HEK293 (cell line): ENCODE measurements around the gene KRT78.

Experiments
- PRDM1 ChIP-seq: fragments of 450-650 bp; formaldehyde crosslinking; IDR thresholded peaks from 2 replicates; pipeline ENCODE4; 2016; ENCODE audit warnings: missing biosample characterization, missing genetic modification characterization
- REPIN1 ChIP-seq: fragments of 450-650 bp; formaldehyde crosslinking; IDR thresholded peaks from 2 replicates; pipeline ENCODE4 v1.5.1; 2017; ENCODE audit warnings: missing biosample characterization, missing genetic modification characterization, low read depth
- SP2 ChIP-seq: fragments of 450-650 bp; formaldehyde crosslinking; IDR thresholded peaks from 2 replicates; pipeline ENCODE4 v1.5.1; 2016; ENCODE audit warnings: missing biosample characterization, missing genetic modification characterization
- ZFP3 ChIP-seq: fragments of 450-650 bp; formaldehyde crosslinking; IDR thresholded peaks from 2 replicates; pipeline ENCODE4 v1.5.1; 2016; ENCODE audit warnings: low read depth, missing biosample characterization, missing genetic modification characterization
- ZNF10 ChIP-seq: fragments of 450-650 bp; formaldehyde crosslinking; IDR thresholded peaks from 2 replicates; pipeline ENCODE4 v1.5.1; 2017; ENCODE audit warnings: missing biosample characterization, missing genetic modification characterization
- ZNF2 ChIP-seq: fragments of 450-650 bp; formaldehyde crosslinking; IDR thresholded peaks from 2 replicates; pipeline ENCODE4 v1.5.1; 2016; ENCODE audit warnings: missing biosample characterization, missing genetic modification characterization
- ZNF274 ChIP-seq, 2 experiments: fragments of 200-500 bp in 1 of 2; fragments of 450-650 bp in 1 of 2; sonication (Bioruptor generic) in 1 of 2; formaldehyde crosslinking in 1 of 2; IDR thresholded peaks; 2 replicates each; pipeline versions ENCODE4 v1.5.1 to v1.6.1; 2014 to 2016; ENCODE audit warnings: borderline replicate concordance in 1 of 2, inconsistent platforms in 1 of 2, low read length in 1 of 2, missing biosample characterization in 1 of 2, missing genetic modification characterization in 1 of 2
- ZNF660 ChIP-seq: fragments of 450-650 bp; IDR thresholded peaks from 2 replicates; pipeline ENCODE4 v1.5.1; 2018; ENCODE audit warnings: missing biosample characterization, mild to moderate bottlenecking, missing genetic modification characterization
- ZNF747 ChIP-seq: fragments of 450-650 bp; formaldehyde crosslinking; IDR thresholded peaks from 2 replicates; pipeline ENCODE4 v1.5.1; 2016; ENCODE audit warnings: missing biosample characterization, missing genetic modification characterization
- ZNF830 ChIP-seq: fragments of 450-650 bp; IDR thresholded peaks from 2 replicates; pipeline ENCODE4 v1.5.0; 2018; ENCODE audit warnings: missing biosample characterization, missing genetic modification characterization, low read depth, mild to moderate bottlenecking, moderate library complexity
- TF ChIP-seq, protein P1 (sequence below): fragments of 450-650 bp; formaldehyde crosslinking; IDR thresholded peaks from 2 replicates; pipeline ENCODE4 v1.5.1; 2016; ENCODE audit warnings: missing biosample characterization, missing genetic modification characterization
- TF ChIP-seq, protein P2 (sequence below): fragments of 450-650 bp; formaldehyde crosslinking; IDR thresholded peaks from 2 replicates; pipeline ENCODE4 v1.5.1; 2016; ENCODE audit warnings: missing biosample characterization, missing genetic modification characterization

DNA sequence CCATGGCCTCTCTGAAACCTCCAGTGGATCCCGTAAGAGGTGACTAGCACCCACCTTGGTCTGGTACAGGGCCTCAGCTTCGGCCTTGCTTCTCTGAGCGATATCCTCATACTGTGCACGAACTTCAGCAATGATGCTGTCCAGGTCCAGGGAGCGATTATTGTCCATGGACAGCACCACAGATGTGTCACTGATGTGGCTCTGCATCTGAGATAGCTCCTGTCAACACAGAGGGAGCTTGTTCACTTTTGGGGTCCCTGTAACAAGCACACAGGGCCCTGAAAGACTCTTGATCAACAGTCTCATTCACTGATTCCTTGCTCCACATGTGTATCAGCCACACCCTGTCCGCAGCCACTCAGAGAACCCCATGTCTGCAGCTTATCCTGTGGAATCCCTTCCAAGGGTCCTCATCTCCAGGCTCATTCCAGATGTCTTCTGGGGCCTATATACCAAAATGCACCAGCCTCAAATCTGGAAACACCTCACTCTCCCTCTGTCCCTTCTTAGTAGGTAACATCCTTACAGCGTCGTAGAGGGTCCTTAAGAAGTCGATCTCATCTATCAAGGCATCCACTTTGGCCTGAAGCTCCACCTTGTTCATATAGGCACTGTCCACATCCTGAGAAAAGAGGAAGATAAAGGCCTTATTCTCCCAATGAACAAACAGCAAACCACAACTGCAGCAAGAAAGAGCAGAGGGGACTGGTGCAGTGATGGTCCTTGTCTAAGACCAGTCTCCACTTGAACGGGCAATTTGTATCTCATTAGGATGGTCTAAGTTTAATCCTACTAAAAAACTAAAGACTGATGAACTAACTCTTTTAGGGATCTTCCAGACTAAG, 56.4 kb downstream of the KRT78 start:
- TF ChIP-seq ZNF2 (tag by site-specific recombination) (no peak), ZNF660 (tag by site-specific recombination) (no peak), ZNF747 (tag by site-specific recombination) (no peak), ZNF830 (no peak), ZNF274 (IDR thresholded peaks at IDR 0.05; ENCODE audit: low read length) (no peak), ZNF274 (tag by site-specific recombination; IDR thresholded peaks at IDR 0.05; ENCODE audit: borderline replicate concordance) (no peak), SP2 (tag by site-specific recombination) (no peak), ZNF10 (tag by site-specific recombination) (no peak), PRDM1 (tag by site-specific recombination) (no peak), REPIN1 (no peak), ZFP3 (tag by site-specific recombination) (no peak)
- TF ChIP-seq, protein P1, sequence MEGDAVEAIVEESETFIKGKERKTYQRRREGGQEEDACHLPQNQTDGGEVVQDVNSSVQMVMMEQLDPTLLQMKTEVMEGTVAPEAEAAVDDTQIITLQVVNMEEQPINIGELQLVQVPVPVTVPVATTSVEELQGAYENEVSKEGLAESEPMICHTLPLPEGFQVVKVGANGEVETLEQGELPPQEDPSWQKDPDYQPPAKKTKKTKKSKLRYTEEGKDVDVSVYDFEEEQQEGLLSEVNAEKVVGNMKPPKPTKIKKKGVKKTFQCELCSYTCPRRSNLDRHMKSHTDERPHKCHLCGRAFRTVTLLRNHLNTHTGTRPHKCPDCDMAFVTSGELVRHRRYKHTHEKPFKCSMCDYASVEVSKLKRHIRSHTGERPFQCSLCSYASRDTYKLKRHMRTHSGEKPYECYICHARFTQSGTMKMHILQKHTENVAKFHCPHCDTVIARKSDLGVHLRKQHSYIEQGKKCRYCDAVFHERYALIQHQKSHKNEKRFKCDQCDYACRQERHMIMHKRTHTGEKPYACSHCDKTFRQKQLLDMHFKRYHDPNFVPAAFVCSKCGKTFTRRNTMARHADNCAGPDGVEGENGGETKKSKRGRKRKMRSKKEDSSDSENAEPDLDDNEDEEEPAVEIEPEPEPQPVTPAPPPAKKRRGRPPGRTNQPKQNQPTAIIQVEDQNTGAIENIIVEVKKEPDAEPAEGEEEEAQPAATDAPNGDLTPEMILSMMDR (tag by site-specific recombination), result no peak
- TF ChIP-seq, protein P2, sequence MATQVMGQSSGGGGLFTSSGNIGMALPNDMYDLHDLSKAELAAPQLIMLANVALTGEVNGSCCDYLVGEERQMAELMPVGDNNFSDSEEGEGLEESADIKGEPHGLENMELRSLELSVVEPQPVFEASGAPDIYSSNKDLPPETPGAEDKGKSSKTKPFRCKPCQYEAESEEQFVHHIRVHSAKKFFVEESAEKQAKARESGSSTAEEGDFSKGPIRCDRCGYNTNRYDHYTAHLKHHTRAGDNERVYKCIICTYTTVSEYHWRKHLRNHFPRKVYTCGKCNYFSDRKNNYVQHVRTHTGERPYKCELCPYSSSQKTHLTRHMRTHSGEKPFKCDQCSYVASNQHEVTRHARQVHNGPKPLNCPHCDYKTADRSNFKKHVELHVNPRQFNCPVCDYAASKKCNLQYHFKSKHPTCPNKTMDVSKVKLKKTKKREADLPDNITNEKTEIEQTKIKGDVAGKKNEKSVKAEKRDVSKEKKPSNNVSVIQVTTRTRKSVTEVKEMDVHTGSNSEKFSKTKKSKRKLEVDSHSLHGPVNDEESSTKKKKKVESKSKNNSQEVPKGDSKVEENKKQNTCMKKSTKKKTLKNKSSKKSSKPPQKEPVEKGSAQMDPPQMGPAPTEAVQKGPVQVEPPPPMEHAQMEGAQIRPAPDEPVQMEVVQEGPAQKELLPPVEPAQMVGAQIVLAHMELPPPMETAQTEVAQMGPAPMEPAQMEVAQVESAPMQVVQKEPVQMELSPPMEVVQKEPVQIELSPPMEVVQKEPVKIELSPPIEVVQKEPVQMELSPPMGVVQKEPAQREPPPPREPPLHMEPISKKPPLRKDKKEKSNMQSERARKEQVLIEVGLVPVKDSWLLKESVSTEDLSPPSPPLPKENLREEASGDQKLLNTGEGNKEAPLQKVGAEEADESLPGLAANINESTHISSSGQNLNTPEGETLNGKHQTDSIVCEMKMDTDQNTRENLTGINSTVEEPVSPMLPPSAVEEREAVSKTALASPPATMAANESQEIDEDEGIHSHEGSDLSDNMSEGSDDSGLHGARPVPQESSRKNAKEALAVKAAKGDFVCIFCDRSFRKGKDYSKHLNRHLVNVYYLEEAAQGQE (tag by site-specific recombination), result no peak
